Gastrocnemius medialis (tissue), 4 donors: ENCODE data around the gene PRKN. TPM values are rescaled to one million over a fixed set of nuclear protein-coding genes. Genes with fewer than 3 reads are reported as not detected.

Source experiments
- ATAC-seq, 2 donors: fragments of 150-250 bp; one replicate each; pipeline ENCODE4 v1.9.1; 2016
- DNase-seq, 2 donors: peaks; one replicate each; pipeline ENCODE4 v3.0.0-alpha.2; 2019
- H3K27ac ChIP-seq, 4 donors: fragments of 200-600 bp; sonication (generic); 1 replicate in 1 of 4; 2 replicates in 3 of 4; pipeline ENCODE4 v1.5.1; 2016 to 2018; ENCODE audit warnings: mild to moderate bottlenecking in 2 of 4, moderate library complexity in 1 of 4
- H3K27me3 ChIP-seq, 3 donors: fragments of 200-600 bp; sonication (generic) in 2 of 3; 1 replicate in 1 of 3; 2 replicates in 2 of 3; pipeline versions ENCODE4 v1.5.1 to v1.6.0; 2016 to 2019; ENCODE audit warnings: mild to moderate bottlenecking in 1 of 3, moderate library complexity in 1 of 3
- H3K36me3 ChIP-seq, 2 donors: fragments of 200-600 bp; sonication (generic) in 1 of 2; one replicate each; pipeline ENCODE4 v1.5.1; 2017 to 2018
- H3K4me1 ChIP-seq, 2 donors: fragments of 200-600 bp; sonication (generic) in 1 of 2; one replicate each; pipeline ENCODE4 v1.5.1; 2016 to 2017; ENCODE audit warnings: mild to moderate bottlenecking in 2 of 2
- H3K4me3 ChIP-seq, 4 donors: fragments of 200-600 bp; sonication (generic) in 3 of 4; 1 replicate in 1 of 4; 2 replicates in 3 of 4; pipeline ENCODE4 v1.5.1; 2016 to 2019; ENCODE audit warnings: mild to moderate bottlenecking in 2 of 4
- H3K9me3 ChIP-seq, 3 donors: fragments of 200-600 bp; sonication (generic) in 2 of 3; 1 replicate in 1 of 3; 2 replicates in 2 of 3; pipeline ENCODE4 v1.5.1; 2016 to 2019
- CTCF ChIP-seq, 5 experiments: fragments of 450-650 bp in 3 of 5; fragments of 200-600 bp in 2 of 5; sonication (generic) in 2 of 5; IDR thresholded peaks in 4 of 5; conservative IDR thresholded peaks in 1 of 5; 1 replicate in 4 of 5; 2 replicates in 1 of 5; pipeline ENCODE4 v1.5.1; 2016 to 2019; ENCODE audit warnings: antibody characterized with exemption in 5 of 5, mild to moderate bottlenecking in 3 of 5, moderate library complexity in 3 of 5
- POLR2A ChIP-seq, 2 donors: fragments of 450-650 bp; IDR thresholded peaks; one replicate each; pipeline ENCODE4 v1.6.1; 2017; ENCODE audit warnings: antibody characterized with exemption in 2 of 2, mild to moderate bottlenecking in 2 of 2, moderate library complexity in 2 of 2
- in situ Hi-C, 4 donors: fragments of 200-750 bp; cut with MboI; loops; one replicate each; pipeline versions ENCODE4 v1.15.0 to v1.8.0; 2017; ENCODE audit warnings: low sequenced_read_pairs in 4 of 4
- intact Hi-C: fragments of 100-400 bp; cut with DNase I; formaldehyde crosslinking; loops from one replicate; pipeline ENCODE4 v1.15.1; 2023; ENCODE audit warnings: low total_unique reads
- total RNA-seq, 4 donors: library from RNA; depleted of rRNA; stranded (reverse); fragments of >200 nt; gene quantifications; one replicate each; pipeline versions ENCODE4 v1.1.0 to v1.2.3, GENCODE V29; 2016

The PRKN gene
- total RNA-seq, 4 donors from 2014 or later, result 8.4 to 21.6 (median 13.7) TPM

GRCh38 chr6:161745128-161745527, 982.4 kb downstream of the PRKN start:
- Histone ChIP-seq H3K27ac (no peak overlapping the region), H3K4me1 (peaks cover 0 to 5% of the 10 kb centered on the region in 2 donors), H3K36me3 (no peaks in the 10 kb centered on the region), H3K4me3 (no peak overlapping the region), H3K9me3 (no peaks in the 10 kb centered on the region), H3K27me3 (no peaks in the 10 kb centered on the region)
- DNase-seq (no peak), ATAC-seq (no peak)
- TF ChIP-seq POLR2A (IDR thresholded peaks at IDR 0.05) (no peak), CTCF (IDR thresholded peaks at IDR 0.05 in 4 of 5, conservative IDR thresholded peaks at IDR 0.05 in 1 of 5) (no peak)
- intact Hi-C loops, result no loop called here
- in situ Hi-C loops, result no loop called here

DNA sequence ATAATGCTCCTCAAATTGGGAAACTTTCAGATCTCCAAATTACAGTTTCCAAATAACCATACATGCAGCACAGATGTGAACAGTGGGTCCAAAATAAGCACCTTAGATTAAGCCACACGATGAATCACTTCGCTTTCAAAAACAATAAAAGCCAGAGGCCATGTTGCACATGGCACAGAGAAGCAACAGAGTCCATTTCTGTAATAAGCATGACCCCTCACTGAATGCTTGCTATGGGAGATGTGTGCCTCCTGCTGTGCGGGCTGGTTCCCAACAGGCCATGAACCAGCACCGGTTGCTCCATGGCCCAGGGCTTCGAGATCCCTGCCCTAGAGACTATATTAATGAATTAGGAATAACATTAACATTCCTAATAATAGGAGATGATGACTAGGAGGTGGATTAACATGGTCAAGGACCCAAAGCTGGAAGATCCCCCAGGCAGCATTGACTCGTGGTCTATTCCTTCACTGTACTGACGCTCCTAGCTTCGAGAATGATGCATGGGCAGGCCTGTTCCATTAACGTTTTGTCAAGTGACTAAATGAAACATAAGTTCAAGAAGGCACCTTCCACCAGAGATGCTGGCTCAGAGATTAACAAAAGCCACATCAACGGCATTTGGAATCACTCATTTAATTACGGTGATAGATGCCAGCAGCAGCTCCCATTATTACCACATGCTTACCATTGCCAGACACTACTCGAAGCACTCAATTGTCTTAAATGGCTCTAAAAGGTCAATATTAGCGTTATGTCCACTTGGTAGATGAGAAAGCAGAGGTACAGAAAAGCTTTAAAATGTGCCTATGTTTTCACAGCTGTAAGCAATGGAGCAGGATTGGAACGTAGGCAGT, 983.1 kb downstream of the PRKN start:
- no peak overlapping the region for H3K27ac ChIP-seq
- no peak for ATAC-seq
- H3K4me3 ChIP-seq, result no peak overlapping the region
- no peaks in the 10 kb centered on the region for H3K9me3 ChIP-seq
- TF ChIP-seq POLR2A (IDR thresholded peaks at IDR 0.05) (no peak), CTCF (IDR thresholded peaks at IDR 0.05 in 4 of 5, conservative IDR thresholded peaks at IDR 0.05 in 1 of 5) (no peak)
- no peaks in the 10 kb centered on the region for H3K27me3 ChIP-seq
- DNase-seq, result no peak
- H3K4me1 ChIP-seq, result peaks cover 0 to 5% of the 10 kb centered on the region in 2 donors
- H3K36me3 ChIP-seq, result no peaks in the 10 kb centered on the region
- intact Hi-C loops (no loop called here), in situ Hi-C loops (no loop called here)

DNA sequence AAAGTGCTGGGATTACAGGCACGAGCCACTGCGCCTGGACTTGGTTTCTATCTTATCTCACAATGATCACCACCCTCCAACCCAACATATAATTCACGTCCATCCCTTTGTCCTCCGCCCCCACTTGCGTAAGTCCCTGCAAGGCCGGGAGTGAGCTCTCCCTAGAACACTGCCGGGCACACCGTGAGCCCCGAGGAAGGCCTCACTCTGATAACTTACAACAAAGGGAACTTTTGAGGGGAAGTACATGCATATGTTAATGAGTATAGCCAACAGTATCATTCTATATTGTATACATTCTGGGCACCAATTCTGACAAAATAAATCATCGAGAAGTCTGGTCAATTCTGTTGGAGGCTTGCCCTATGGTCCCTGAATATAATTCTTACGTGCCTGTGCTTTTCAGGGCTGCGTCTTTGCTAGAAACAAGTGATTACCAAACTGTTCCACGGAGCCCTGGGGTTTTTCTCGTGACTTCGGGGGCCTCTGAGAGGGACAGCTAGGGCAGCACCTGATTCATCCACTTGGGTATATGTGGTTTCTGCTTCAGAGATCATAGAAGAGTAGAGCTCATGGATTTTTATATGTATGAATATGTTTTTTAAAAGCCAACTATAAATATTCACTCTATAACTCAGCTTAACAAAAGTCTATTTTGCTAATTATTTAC, 983.9 kb downstream of the PRKN start:
- Histone ChIP-seq H3K27me3 (no peaks in the 10 kb centered on the region), H3K9me3 (no peaks in the 10 kb centered on the region), H3K4me1 (peaks cover 0 to 5% of the 10 kb centered on the region in 2 donors), H3K27ac (no peak overlapping the region), H3K36me3 (no peaks in the 10 kb centered on the region), H3K4me3 (no peak overlapping the region)
- DNase-seq, result no peak
- in situ Hi-C loops (no loop called here), intact Hi-C loops (no loop called here)
- no peak for ATAC-seq
- TF ChIP-seq CTCF (IDR thresholded peaks at IDR 0.05 in 4 of 5, conservative IDR thresholded peaks at IDR 0.05 in 1 of 5), result no peak
- no peak for TF ChIP-seq POLR2A (IDR thresholded peaks at IDR 0.05)

DNA sequence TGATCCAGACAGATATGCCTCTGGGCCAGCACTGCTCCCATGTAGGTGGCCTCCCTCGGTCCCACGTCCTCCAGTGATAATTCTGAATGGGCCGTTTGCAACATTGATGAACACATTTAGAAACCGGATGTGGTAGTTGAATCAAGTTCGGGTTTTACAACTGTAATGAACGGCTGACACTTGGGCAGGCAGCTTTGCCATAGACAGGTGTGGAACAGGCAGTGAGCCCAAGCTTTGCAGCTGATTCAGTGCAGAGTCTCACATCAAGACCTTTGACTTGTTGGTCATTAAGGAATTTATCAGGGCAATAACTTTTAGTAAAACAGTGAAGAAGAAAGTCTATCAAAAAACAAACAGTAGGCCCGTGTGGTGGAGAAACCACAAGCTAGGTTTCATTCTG, 987.1 kb downstream of the PRKN start:
- no peaks in the 10 kb centered on the region for H3K4me1 ChIP-seq
- H3K4me3 ChIP-seq, result no peak overlapping the region
- intact Hi-C loops (no loop called here), in situ Hi-C loops (no loop called here)
- H3K36me3 ChIP-seq, result no peaks in the 10 kb centered on the region
- H3K9me3 ChIP-seq, result no peaks in the 10 kb centered on the region
- ATAC-seq, result no peak
- TF ChIP-seq POLR2A (IDR thresholded peaks at IDR 0.05) (no peak), CTCF (IDR thresholded peaks at IDR 0.05 in 4 of 5, conservative IDR thresholded peaks at IDR 0.05 in 1 of 5) (no peak)
- H3K27ac ChIP-seq, result no peak overlapping the region
- no peaks in the 10 kb centered on the region for H3K27me3 ChIP-seq
- DNase-seq, result no peak
